Measurements from ENCODE around the gene LIMK2.

GRCh38 chr22:31248138-31248745 is 36.1 kb downstream of the LIMK2 start:
- TF ChIP-seq POLR2A (IDR thresholded peaks at IDR 0.05) (no peak), CTCF (IDR thresholded peaks at IDR 0.05) (no peak)

All from suprapubic skin (tissue), 3 donors.